Mesothelial cell of epicardium (in vitro differentiated cells): ENCODE data around the gene TBC1D17. TPM values are rescaled to one million over a fixed set of nuclear protein-coding genes. Genes with fewer than 3 reads are reported as not detected.

Experiments
- DNase-seq, 2 experiments: peaks; one replicate each; pipeline ENCODE4 v3.0.0; 2021; ENCODE audit warnings: low spot score in 2 of 2; ENCODE audit not compliant: unreplicated experiment in 2 of 2
- H3K27ac Mint-ChIP-seq: 2 replicates; pipeline ENCODE4 v1.8.0; 2021; ENCODE audit warnings: mixed read lengths
- H3K27me3 Mint-ChIP-seq: 2 replicates; pipeline ENCODE4 v1.8.0; 2021; ENCODE audit warnings: low read depth, mixed read lengths
- H3K36me3 Mint-ChIP-seq: 2 replicates; pipeline ENCODE4 v1.8.0; 2021; ENCODE audit warnings: mixed read lengths
- H3K4me1 Mint-ChIP-seq: 2 replicates; pipeline ENCODE4 v1.8.0; 2021; ENCODE audit warnings: mixed read lengths
- H3K4me3 Mint-ChIP-seq: 2 replicates; pipeline ENCODE4 v1.8.0; 2021; ENCODE audit warnings: mild to moderate bottlenecking, moderate library complexity, mixed read lengths
- H3K9me3 Mint-ChIP-seq: 2 replicates; pipeline ENCODE4 v1.8.0; 2021; ENCODE audit warnings: mixed read lengths
- CTCF ChIP-seq: fragments of 200-600 bp; sonication (generic); IDR thresholded peaks from one replicate; pipeline ENCODE4 v1.5.0; 2021; ENCODE audit warnings: antibody characterized with exemption; ENCODE audit not compliant: unreplicated experiment
- total RNA-seq: library from RNA; stranded (reverse); gene quantifications from 3 replicates; pipeline ENCODE4 v1.2.1, GENCODE V29; 2021

TBC1D17 gene
- total RNA-seq, 1 donor from 2014 or later, result 49.7 TPM

- no peaks in the 10 kb centered on the region for H3K9me3 Mint-ChIP-seq
- DNase-seq, result no peak
- no peak overlapping the region for H3K27ac Mint-ChIP-seq
- H3K4me1 Mint-ChIP-seq, result no peaks in the 10 kb centered on the region
- no peak overlapping the region for H3K4me3 Mint-ChIP-seq
- no peaks in the 10 kb centered on the region for H3K27me3 Mint-ChIP-seq
- peaks cover 16% of the 10 kb centered on the region for H3K36me3 Mint-ChIP-seq
- no peak for TF ChIP-seq CTCF
These were observed 44.9 kb upstream of the TBC1D17 start for GRCh38 chr19:49832556-49832955.

GRCh38 chr19:49833599-49833998 lies 43.9 kb upstream of the TBC1D17 start:
- H3K4me1 Mint-ChIP-seq, result no peaks in the 10 kb centered on the region
- H3K27me3 Mint-ChIP-seq, result no peaks in the 10 kb centered on the region
- H3K4me3 Mint-ChIP-seq, result no peak overlapping the region
- H3K27ac Mint-ChIP-seq, result no peak overlapping the region
- no peak for TF ChIP-seq CTCF
- H3K36me3 Mint-ChIP-seq, result peaks cover 26% of the 10 kb centered on the region
- DNase-seq, result no peak
- H3K9me3 Mint-ChIP-seq, result no peaks in the 10 kb centered on the region

GRCh38 chr19:49835562-49835961 lies 41.9 kb upstream of the TBC1D17 start:
- Mint-ChIP-seq H3K27ac (no peak overlapping the region), H3K4me1 (no peaks in the 10 kb centered on the region), H3K27me3 (no peaks in the 10 kb centered on the region), H3K4me3 (no peak overlapping the region), H3K9me3 (no peaks in the 10 kb centered on the region), H3K36me3 (peaks cover 44% of the 10 kb centered on the region)
- no peak for DNase-seq
- no peak for TF ChIP-seq CTCF

- H3K27ac Mint-ChIP-seq, result no peak overlapping the region
- no peaks in the 10 kb centered on the region for H3K4me1 Mint-ChIP-seq
- TF ChIP-seq CTCF, result no peak
- H3K27me3 Mint-ChIP-seq, result no peaks in the 10 kb centered on the region
- H3K36me3 Mint-ChIP-seq, result peaks cover 47% of the 10 kb centered on the region
- no peak for DNase-seq
- H3K4me3 Mint-ChIP-seq, result no peak overlapping the region
- H3K9me3 Mint-ChIP-seq, result no peaks in the 10 kb centered on the region
These were observed 41.1 kb upstream of the TBC1D17 start for GRCh38 chr19:49836176-49837008.

GRCh38 chr19:49837009-49837310 lies 40.5 kb upstream of the TBC1D17 start:
- Mint-ChIP-seq H3K36me3 (peaks cover 47% of the 10 kb centered on the region), H3K9me3 (no peaks in the 10 kb centered on the region), H3K27me3 (no peaks in the 10 kb centered on the region), H3K4me1 (no peaks in the 10 kb centered on the region), H3K4me3 (no peak overlapping the region), H3K27ac (no peak overlapping the region)
- no peak for TF ChIP-seq CTCF
- DNase-seq, result no peak
